PC-3 (cell line): ENCODE results near the gene LRP1B. TPM values are rescaled to one million over a fixed set of nuclear protein-coding genes. Genes with fewer than 3 reads are reported as not detected.
A peak's percentile ranks its signal among the peaks of the same experiment; 100 is the strongest.

ENCODE experiments used
- ATAC-seq: fragments of 200-7000 bp; cut with Tn5 transposase; 2 replicates; pipeline ENCODE4 v1.9.1; 2020; ENCODE audit warnings: mild to moderate bottlenecking, moderate library complexity
- BruUV-seq: library from RNA; stranded (reverse); fragments of 400-500 nt; replicated peaks from 2 replicates; lab custom pipeline; 2021; lab: Mats Ljungman, UMichigan
- CTCF ChIA-PET: fragments of 300-600 bp; sonication (Branson Sonifier 250); formaldehyde crosslinking; loops from one replicate; lab custom pipeline; 2022; ENCODE audit warnings: antibody characterized with exemption; lab: Charles Lee
- POLR2A ChIA-PET: fragments of 300-600 bp; sonication (Branson Sonifier 250); formaldehyde crosslinking; loops from one replicate; lab custom pipeline; 2022; ENCODE audit warnings: antibody characterized with exemption; ENCODE audit not compliant: unreplicated experiment; lab: Charles Lee
- DNase-seq: peaks from one replicate; pipeline ENCODE4 v3.0.0-alpha.2; 2015
- H2AFZ ChIP-seq: fragments of 300-600 bp; sonication (generic); 2 replicates; pipeline ENCODE4 v1.6.0; 2016; ENCODE audit warnings: antibody characterized with exemption, low read length
- H3F3A ChIP-seq: fragments of 300-600 bp; sonication (generic); one replicate; pipeline ENCODE4 v1.6.0; 2017; ENCODE audit warnings: antibody characterized with exemption, low read length, control low read depth, mild to moderate bottlenecking; ENCODE audit not compliant: unreplicated experiment
- H3K27ac ChIP-seq: fragments of 300-600 bp; sonication (generic); 2 replicates; pipeline ENCODE4 v1.5.1; 2016; ENCODE audit warnings: mild to moderate bottlenecking, low read length
- H3K27me3 ChIP-seq: fragments of 300-600 bp; sonication (generic); 2 replicates; pipeline ENCODE4 v1.6.1; 2016; ENCODE audit warnings: low read length, mixed read lengths
- H3K36me3 ChIP-seq: fragments of 300-600 bp; sonication (generic); 2 replicates; pipeline ENCODE4 v1.6.1; 2016; ENCODE audit warnings: low read depth, mixed run types, low read length, mixed read lengths
- H3K4me1 ChIP-seq: fragments of 300-600 bp; sonication (generic); 2 replicates; pipeline ENCODE4 v1.5.1; 2016; ENCODE audit warnings: low read length; ENCODE audit not compliant: insufficient read depth
- H3K4me2 ChIP-seq: fragments of 300-600 bp; sonication (generic); 2 replicates; pipeline ENCODE4 v1.6.0; 2016; ENCODE audit warnings: low read length
- H3K4me3 ChIP-seq: fragments of 300-600 bp; sonication (generic); 2 replicates; pipeline ENCODE4 v1.5.1; 2016; ENCODE audit warnings: mild to moderate bottlenecking, low read length, mixed read lengths
- H3K79me2 ChIP-seq: fragments of 300-600 bp; sonication (generic); 2 replicates; pipeline ENCODE4 v1.6.1; 2017; ENCODE audit warnings: low read length, mixed read lengths
- H3K9ac ChIP-seq: fragments of 300-600 bp; sonication (generic); 2 replicates; pipeline ENCODE4 v1.6.0; 2016; ENCODE audit warnings: mild to moderate bottlenecking, low read length
- H3K9me2 ChIP-seq: fragments of 300-600 bp; sonication (generic); replicated peaks from 2 replicates; pipeline ENCODE4 v1.6.1; 2016; ENCODE audit warnings: mixed run types, low read length, mixed read lengths
- H3K9me3 ChIP-seq: fragments of 300-600 bp; sonication (generic); 2 replicates; pipeline ENCODE4 v1.6.1; 2016; ENCODE audit warnings: low read length, mixed read lengths
- H4K20me1 ChIP-seq: fragments of 300-600 bp; sonication (generic); 2 replicates; pipeline ENCODE4 v1.6.1; 2016; ENCODE audit warnings: low read length, mixed read lengths
- EZH2 ChIP-seq: fragments of 300-600 bp; sonication (generic); IDR thresholded peaks from one replicate; pipeline ENCODE4 v1.6.1; 2017; ENCODE audit warnings: antibody characterized with exemption, mild to moderate bottlenecking, low read length; ENCODE audit not compliant: unreplicated experiment
- EZH2phosphoT487 ChIP-seq: fragments of 300-600 bp; sonication (generic); IDR thresholded peaks from 2 replicates; pipeline ENCODE4 v1.6.1; 2018; ENCODE audit warnings: mild to moderate bottlenecking, antibody characterized with exemption, low read length, borderline replicate concordance
- intact Hi-C: fragments of 100-400 bp; cut with micrococcal nuclease; formaldehyde crosslinking; loops from 2 replicates; pipeline ENCODE4 v1.9.0; 2023
- total RNA-seq: library from RNA; depleted of rRNA; stranded (reverse); fragments of >200 nt; gene quantifications from 2 replicates; pipeline ENCODE4 v1.2.3, GENCODE V29; 2014
- TF ChIP-seq, protein P1 (sequence below): fragments of 300-600 bp; sonication (generic); conservative IDR thresholded peaks from 2 replicates; pipeline ENCODE4 v1.5.1; 2017; ENCODE audit warnings: antibody characterized with exemption, low read depth, mild to moderate bottlenecking, low read length

LRP1B gene
- total RNA-seq, 1 experiment from 2014 or later, result 0.04 TPM

DNA sequence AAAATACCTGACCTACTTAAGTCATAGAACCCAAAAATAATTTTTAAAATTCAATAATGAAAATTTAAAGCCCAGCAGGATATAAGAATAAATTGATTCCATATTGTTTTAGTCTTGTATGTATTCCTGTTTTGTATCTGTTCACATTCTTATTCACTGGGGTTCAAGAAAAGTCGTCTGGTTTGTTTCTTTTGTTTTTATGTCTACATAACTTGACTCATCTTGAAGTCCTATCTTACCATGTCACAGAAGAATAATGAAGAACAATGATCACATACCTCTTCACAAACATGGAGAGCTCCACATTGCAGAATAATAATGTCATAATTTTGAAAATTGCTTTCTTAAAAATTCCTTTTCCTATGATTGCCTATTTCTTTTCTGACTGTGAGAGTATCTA lies 43.4 kb upstream of the LRP1B start:
- Histone ChIP-seq H3F3A (no peaks in the 10 kb centered on the region), H3K4me3 (no peak overlapping the region), H3K4me1 (no peaks in the 10 kb centered on the region), H3K36me3 (no peaks in the 10 kb centered on the region), H3K27ac (no peak overlapping the region), H2AFZ (no peak overlapping the region), H3K9ac (no peak overlapping the region), H3K9me2 (no peaks in the 10 kb centered on the region), H3K4me2 (no peak overlapping the region), H3K79me2 (no peaks in the 10 kb centered on the region), H3K27me3 (peaks cover 10% of the 10 kb centered on the region; the same call in 1 of the 2 replicates), H4K20me1 (no peaks in the 10 kb centered on the region), H3K9me3 (no peaks in the 10 kb centered on the region)
- intact Hi-C loops, result no loop called here
- ChIA-PET POLR2A (no interaction called here), CTCF (no interaction called here)
- TF ChIP-seq EZH2phosphoT487 (no peak), EZH2 (no peak)
- TF ChIP-seq, protein P1, sequence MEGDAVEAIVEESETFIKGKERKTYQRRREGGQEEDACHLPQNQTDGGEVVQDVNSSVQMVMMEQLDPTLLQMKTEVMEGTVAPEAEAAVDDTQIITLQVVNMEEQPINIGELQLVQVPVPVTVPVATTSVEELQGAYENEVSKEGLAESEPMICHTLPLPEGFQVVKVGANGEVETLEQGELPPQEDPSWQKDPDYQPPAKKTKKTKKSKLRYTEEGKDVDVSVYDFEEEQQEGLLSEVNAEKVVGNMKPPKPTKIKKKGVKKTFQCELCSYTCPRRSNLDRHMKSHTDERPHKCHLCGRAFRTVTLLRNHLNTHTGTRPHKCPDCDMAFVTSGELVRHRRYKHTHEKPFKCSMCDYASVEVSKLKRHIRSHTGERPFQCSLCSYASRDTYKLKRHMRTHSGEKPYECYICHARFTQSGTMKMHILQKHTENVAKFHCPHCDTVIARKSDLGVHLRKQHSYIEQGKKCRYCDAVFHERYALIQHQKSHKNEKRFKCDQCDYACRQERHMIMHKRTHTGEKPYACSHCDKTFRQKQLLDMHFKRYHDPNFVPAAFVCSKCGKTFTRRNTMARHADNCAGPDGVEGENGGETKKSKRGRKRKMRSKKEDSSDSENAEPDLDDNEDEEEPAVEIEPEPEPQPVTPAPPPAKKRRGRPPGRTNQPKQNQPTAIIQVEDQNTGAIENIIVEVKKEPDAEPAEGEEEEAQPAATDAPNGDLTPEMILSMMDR, result no peak
- DNase-seq (no peak), ATAC-seq (no peak)
- BruUV-seq, result no TSS peak

DNA sequence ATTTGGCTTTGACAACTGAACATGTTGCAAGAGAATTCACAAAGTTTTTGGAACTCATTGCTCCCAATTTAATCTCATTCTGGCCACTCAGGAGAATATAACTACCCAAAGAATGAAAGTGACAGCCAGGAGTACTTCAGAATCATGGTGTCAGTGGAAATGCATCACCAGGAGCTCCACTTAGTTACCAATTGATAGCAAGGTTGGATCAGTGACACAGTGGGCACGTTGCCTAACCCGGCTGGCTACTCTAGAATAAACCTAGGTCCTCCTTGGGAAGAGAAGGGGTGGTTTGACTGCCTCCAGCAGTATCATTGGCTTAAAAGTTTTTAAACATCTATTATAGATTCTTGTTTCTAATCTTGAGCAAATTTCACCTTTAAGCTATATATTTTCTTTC lies 40.0 kb upstream of the LRP1B start:
- Histone ChIP-seq H3K27ac (no peak overlapping the region), H3K9ac (no peak overlapping the region), H3K4me1 (no peaks in the 10 kb centered on the region), H3K36me3 (no peaks in the 10 kb centered on the region), H4K20me1 (no peaks in the 10 kb centered on the region), H3K9me2 (no peaks in the 10 kb centered on the region), H3K9me3 (no peaks in the 10 kb centered on the region), H3K4me2 (no peak overlapping the region), H2AFZ (no peak overlapping the region), H3K27me3 (peaks cover 10% of the 10 kb centered on the region; the same call in 1 of the 2 replicates), H3K79me2 (no peaks in the 10 kb centered on the region), H3F3A (no peaks in the 10 kb centered on the region), H3K4me3 (no peak overlapping the region)
- BruUV-seq, result no TSS peak
- DNase-seq (no peak), ATAC-seq (no peak)
- CTCF ChIA-PET, result no interaction called here
- POLR2A ChIA-PET, result no interaction called here
- intact Hi-C loops, result no loop called here
- TF ChIP-seq, protein P1, result no peak
- TF ChIP-seq EZH2, result no peak
- no peak for TF ChIP-seq EZH2phosphoT487

DNA sequence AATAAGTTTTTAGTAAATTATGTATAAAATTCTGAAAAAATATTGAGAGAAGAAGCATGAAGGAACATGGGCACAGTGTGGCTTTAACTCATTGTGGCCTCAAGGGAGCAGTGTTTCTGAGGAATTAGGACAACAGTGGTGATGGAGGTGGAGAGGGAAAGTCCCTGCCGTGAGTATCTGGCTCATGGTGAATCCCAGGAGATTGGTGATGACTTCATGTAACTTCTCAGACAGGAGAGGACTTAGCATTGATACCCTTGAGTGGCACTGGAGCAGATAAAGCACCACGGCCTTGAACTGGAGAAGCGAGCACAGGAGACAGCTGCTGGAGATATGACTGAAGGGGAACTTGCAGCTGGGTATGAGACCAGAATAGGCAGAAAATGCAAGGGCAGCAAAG lies 35.0 kb upstream of the LRP1B start:
- Histone ChIP-seq H3K36me3 (no peaks in the 10 kb centered on the region), H3K27me3 (peaks cover 8% of the 10 kb centered on the region; the same call in 1 of the 2 replicates), H4K20me1 (no peaks in the 10 kb centered on the region), H3K79me2 (no peaks in the 10 kb centered on the region), H3K4me2 (no peak overlapping the region), H2AFZ (peak overlapping the region; percentile 50; the same call in 1 of the 2 replicates), H3K4me3 (no peak overlapping the region), H3K9ac (no peak overlapping the region), H3K27ac (no peak overlapping the region), H3K4me1 (no peaks in the 10 kb centered on the region), H3K9me2 (no peaks in the 10 kb centered on the region), H3F3A (no peaks in the 10 kb centered on the region), H3K9me3 (no peaks in the 10 kb centered on the region)
- peak; percentile 65 for DNase-seq
- CTCF ChIA-PET, result interaction anchor here (0.5 to 0.6 kb wide), 2 partner anchors 410 to 430 kb away, joined by 3 to 4 read pairs; no protein-coding TSS in a partner anchor
- POLR2A ChIA-PET, result no interaction called here
- no peak for TF ChIP-seq EZH2phosphoT487
- TF ChIP-seq, protein P1, result peak; percentile 63
- intact Hi-C loops, result loop anchor here (1.0 to 10.0 kb wide), 4 partner anchors 99 to 819 kb away; no protein-coding TSS in a partner anchor
- peak; percentile 100 for ATAC-seq
- no TSS peak for BruUV-seq
